Transverse colon (tissue), 4 donors: Measurements from ENCODE around the gene ADGRF5.

Source experiments
- POLR2A ChIP-seq: fragments of 450-650 bp; IDR thresholded peaks from one replicate; pipeline ENCODE4 v1.6.1; 2016; ENCODE audit warnings: antibody characterized with exemption, mild to moderate bottlenecking, moderate library complexity
- POLR2AphosphoS5 ChIP-seq, 3 donors: sonication (generic); formaldehyde crosslinking; IDR thresholded peaks; one replicate each; pipeline ENCODE4 v1.6.1; 2016; ENCODE audit warnings: antibody characterized with exemption in 3 of 3
- TF ChIP-seq, protein P1 (sequence below), 5 experiments: fragments of 200-600 bp in 3 of 5; fragments of 450-650 bp in 2 of 5; sonication (generic) in 3 of 5; IDR thresholded peaks; 1 replicate in 2 of 5; 2 replicates in 3 of 5; pipeline ENCODE4 v1.5.1; 2016 to 2017; ENCODE audit warnings: antibody characterized with exemption in 5 of 5, inconsistent platforms in 3 of 5, mild to moderate bottlenecking in 2 of 5, moderate library complexity in 1 of 5

DNA sequence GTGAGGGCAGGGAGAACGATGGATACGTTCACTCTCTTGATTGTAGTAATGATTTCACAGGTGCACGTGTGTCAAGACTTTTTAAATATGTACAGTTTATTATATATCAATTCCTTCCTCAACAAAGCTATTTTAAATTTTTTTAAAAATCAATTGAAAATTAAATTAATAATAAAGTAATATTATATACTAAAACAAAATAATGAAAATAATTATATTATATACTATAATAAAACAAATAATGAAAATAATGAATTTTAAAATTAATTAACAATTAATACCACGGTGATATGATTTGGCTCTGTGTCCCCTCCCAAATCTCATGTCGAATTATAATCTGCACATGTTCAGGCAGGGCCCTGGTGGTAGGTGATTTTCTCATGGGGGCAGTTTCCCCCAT, 42.7 kb downstream of the ADGRF5 start:
- TF ChIP-seq POLR2A = no peak
- TF ChIP-seq, protein P1, sequence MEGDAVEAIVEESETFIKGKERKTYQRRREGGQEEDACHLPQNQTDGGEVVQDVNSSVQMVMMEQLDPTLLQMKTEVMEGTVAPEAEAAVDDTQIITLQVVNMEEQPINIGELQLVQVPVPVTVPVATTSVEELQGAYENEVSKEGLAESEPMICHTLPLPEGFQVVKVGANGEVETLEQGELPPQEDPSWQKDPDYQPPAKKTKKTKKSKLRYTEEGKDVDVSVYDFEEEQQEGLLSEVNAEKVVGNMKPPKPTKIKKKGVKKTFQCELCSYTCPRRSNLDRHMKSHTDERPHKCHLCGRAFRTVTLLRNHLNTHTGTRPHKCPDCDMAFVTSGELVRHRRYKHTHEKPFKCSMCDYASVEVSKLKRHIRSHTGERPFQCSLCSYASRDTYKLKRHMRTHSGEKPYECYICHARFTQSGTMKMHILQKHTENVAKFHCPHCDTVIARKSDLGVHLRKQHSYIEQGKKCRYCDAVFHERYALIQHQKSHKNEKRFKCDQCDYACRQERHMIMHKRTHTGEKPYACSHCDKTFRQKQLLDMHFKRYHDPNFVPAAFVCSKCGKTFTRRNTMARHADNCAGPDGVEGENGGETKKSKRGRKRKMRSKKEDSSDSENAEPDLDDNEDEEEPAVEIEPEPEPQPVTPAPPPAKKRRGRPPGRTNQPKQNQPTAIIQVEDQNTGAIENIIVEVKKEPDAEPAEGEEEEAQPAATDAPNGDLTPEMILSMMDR (IDR thresholded peaks at IDR 0.05) = no peak
- TF ChIP-seq POLR2AphosphoS5 (IDR thresholded peaks at IDR 0.05) = no peak
